H1 (cell line): ENCODE measurements around the gene TMEM79. TPM values are rescaled to one million over a fixed set of nuclear protein-coding genes. Genes with fewer than 3 reads are reported as not detected.

Experiments
- BCL11A ChIP-seq, 2 experiments: IDR thresholded peaks; one replicate each; pipeline ENCODE4 v1.6.1; 2011; ENCODE audit warnings: low read depth in 2 of 2, low read length in 2 of 2, mild to moderate bottlenecking in 2 of 2
- BRCA1 ChIP-seq: IDR thresholded peaks from 2 replicates; pipeline ENCODE4 v1.6.1; 2012; ENCODE audit warnings: low read depth, low read length, improper control_type of control experiment
- CHD1 ChIP-seq: IDR thresholded peaks from 2 replicates; pipeline ENCODE4 v1.6.1; 2012; ENCODE audit warnings: low read depth, low read length, improper control_type of control experiment
- EP300 ChIP-seq, 2 experiments: IDR thresholded peaks; 1 replicate in 1 of 2; 2 replicates in 1 of 2; pipeline ENCODE4 v1.6.1; 2011 to 2012; ENCODE audit warnings: low read depth in 2 of 2, low read length in 2 of 2, mild to moderate bottlenecking in 2 of 2, borderline replicate concordance in 1 of 2, inconsistent platforms in 1 of 2, moderate library complexity in 1 of 2
- FOSL1 ChIP-seq: IDR thresholded peaks from 2 replicates; pipeline ENCODE4 v1.6.1; 2011; ENCODE audit warnings: mild to moderate bottlenecking, low read depth, low read length, moderate library complexity; ENCODE audit not compliant: insufficient read depth
- GABPA ChIP-seq: IDR thresholded peaks from 2 replicates; pipeline ENCODE4 v1.6.1; 2011; ENCODE audit warnings: mild to moderate bottlenecking, low read length, moderate library complexity, borderline replicate concordance; ENCODE audit not compliant: insufficient read depth
- GTF2F1 ChIP-seq: IDR thresholded peaks from 2 replicates; pipeline ENCODE4 v1.6.1; 2012; ENCODE audit warnings: low read depth, low read length, improper control_type of control experiment, borderline replicate concordance
- HDAC2 ChIP-seq, 2 experiments: fragments of 300-600 bp in 1 of 2; sonication (generic) in 1 of 2; IDR thresholded peaks; 2 replicates each; pipeline ENCODE4 v1.6.1; 2011 to 2012; ENCODE audit warnings: low read depth in 2 of 2, low read length in 2 of 2, mild to moderate bottlenecking in 2 of 2, moderate library complexity in 2 of 2, borderline replicate concordance in 1 of 2, inconsistent platforms in 1 of 2
- KDM4A ChIP-seq: IDR thresholded peaks from one replicate; pipeline ENCODE4 v1.7.1; 2012; ENCODE audit warnings: low read depth, mild to moderate bottlenecking, moderate library complexity, low read length, inconsistent platforms; ENCODE audit not compliant: severe bottlenecking
- KDM5A ChIP-seq: fragments of 200-600 bp; IDR thresholded peaks from 2 replicates; pipeline ENCODE4 v1.7.1; 2012; ENCODE audit warnings: mild to moderate bottlenecking, low read length, inconsistent platforms, mixed read lengths
- POU5F1 ChIP-seq: IDR thresholded peaks from 2 replicates; pipeline ENCODE4 v1.6.1; 2011; ENCODE audit warnings: low read depth, mild to moderate bottlenecking, low read length, moderate library complexity
- RFX5 ChIP-seq: IDR thresholded peaks from 2 replicates; pipeline ENCODE4 v1.6.1; 2011; ENCODE audit warnings: low read depth, low read length, improper control_type of control experiment, borderline replicate concordance
- RXRA ChIP-seq: IDR thresholded peaks from 2 replicates; pipeline ENCODE4 v1.6.1; 2011; ENCODE audit warnings: low read depth, mild to moderate bottlenecking, low read length, moderate library complexity; ENCODE audit not compliant: insufficient read depth
- SIN3A ChIP-seq, 2 experiments: IDR thresholded peaks in 1 of 2; conservative IDR thresholded peaks in 1 of 2; 2 replicates each; pipeline ENCODE4 v1.6.1; 2011 to 2012; ENCODE audit warnings: low read length in 2 of 2, improper control_type of control experiment in 1 of 2, low read depth in 1 of 2, mild to moderate bottlenecking in 1 of 2
- SIX5 ChIP-seq: IDR thresholded peaks from 2 replicates; pipeline ENCODE4 v1.6.1; 2011; ENCODE audit warnings: mild to moderate bottlenecking, low read depth, low read length
- SP2 ChIP-seq: IDR thresholded peaks from 2 replicates; pipeline ENCODE4 v1.6.1; 2012; ENCODE audit warnings: mild to moderate bottlenecking, low read length, inconsistent platforms
- SP4 ChIP-seq: IDR thresholded peaks from 2 replicates; pipeline ENCODE4 v1.6.1; 2012; ENCODE audit warnings: low read length, inconsistent platforms
- SRF ChIP-seq: IDR thresholded peaks from 2 replicates; pipeline ENCODE4 v1.6.1; 2011; ENCODE audit warnings: mild to moderate bottlenecking, low read depth, low read length, moderate library complexity
- SUZ12 ChIP-seq: fragments of 200-600 bp; sonication (generic); IDR thresholded peaks from 2 replicates; pipeline ENCODE4 v1.6.1; 2012; ENCODE audit warnings: mild to moderate bottlenecking, inconsistent platforms, low read length, moderate library complexity, mixed read lengths
- TCF12 ChIP-seq: IDR thresholded peaks from 2 replicates; pipeline ENCODE4 v1.6.1; 2011; ENCODE audit warnings: low read depth, mild to moderate bottlenecking, low read length
- YY1 ChIP-seq: IDR thresholded peaks from 2 replicates; pipeline ENCODE4 v1.6.1; 2011; ENCODE audit warnings: low read depth, mild to moderate bottlenecking, low read length
- polyA plus RNA-seq, 7 experiments: library from polyadenylated mRNA; depleted of rRNA in 3 of 7; stranded (reverse) in 5 of 7; unstranded in 2 of 7; fragments of >200 nt in 5 of 7; fragments of 200-250 nt in 2 of 7; gene quantifications; 1 replicate in 5 of 7; 2 replicates in 1 of 7; 4 replicates in 1 of 7; pipeline versions ENCODE4 v1.2.1 to v1.2.3, GENCODE V29; 2011 to 2013; ENCODE audit warnings: missing spikeins in 2 of 7, mixed read lengths in 2 of 7
- total RNA-seq: library from RNA; stranded (reverse); fragmentation: NEBNext Ultra II Directional; extraction: Animal tissue kit (Norgen Biotek cat#: 25700); gene quantifications from 2 replicates; pipeline ENCODE4 v1.2.1, GENCODE V29; 2021
- TF ChIP-seq, protein P1 (sequence below): IDR thresholded peaks from 2 replicates; pipeline ENCODE4 v1.6.1; 2012; ENCODE audit warnings: low read length, inconsistent platforms

TMEM79 gene
- total and polyA plus RNA-seq, 2 of the 8 experiments (the other 6 are each of a cell fraction or from before 2014, with no cell fraction given): 2.1 to 2.3 TPM

DNA sequence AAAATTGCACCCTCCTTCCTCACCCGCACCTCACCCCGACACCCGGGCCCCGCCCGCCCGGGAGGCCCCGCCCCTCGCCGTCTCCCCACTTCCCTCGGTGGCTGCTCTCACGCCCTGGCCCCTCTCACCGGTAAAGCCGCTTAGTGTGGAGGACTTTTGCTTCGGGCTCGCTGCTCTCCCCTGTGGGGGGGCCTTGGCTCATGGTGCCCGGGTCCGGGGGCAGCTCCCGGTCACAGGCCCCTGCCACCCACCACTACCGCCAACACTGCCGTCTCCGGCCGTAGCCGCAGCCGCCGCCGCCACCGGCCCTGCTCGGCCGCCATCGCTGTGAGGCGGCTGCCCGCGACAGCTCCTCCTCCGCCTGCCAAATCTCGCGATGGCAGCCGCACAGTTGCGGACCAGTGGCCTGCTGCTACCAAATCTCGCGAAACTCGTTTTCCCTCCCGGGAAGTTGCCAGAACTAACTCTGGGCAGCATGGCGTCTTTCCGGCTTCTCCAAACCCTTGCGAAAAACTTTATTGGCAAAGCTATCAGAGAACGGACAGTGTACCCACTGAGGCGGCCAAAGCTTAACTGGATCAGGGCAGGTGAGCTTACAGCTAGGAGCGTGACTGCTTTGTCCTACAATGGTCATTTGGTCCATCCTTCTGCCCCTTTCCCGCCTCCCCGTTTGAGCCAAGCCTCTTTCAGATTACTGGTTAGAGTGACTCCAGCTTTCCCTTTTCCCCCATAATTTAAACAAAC lies 1.5 kb upstream of the TMEM79 start, which contains the start of gene SMG5 (continued):
- TF ChIP-seq, protein P1, sequence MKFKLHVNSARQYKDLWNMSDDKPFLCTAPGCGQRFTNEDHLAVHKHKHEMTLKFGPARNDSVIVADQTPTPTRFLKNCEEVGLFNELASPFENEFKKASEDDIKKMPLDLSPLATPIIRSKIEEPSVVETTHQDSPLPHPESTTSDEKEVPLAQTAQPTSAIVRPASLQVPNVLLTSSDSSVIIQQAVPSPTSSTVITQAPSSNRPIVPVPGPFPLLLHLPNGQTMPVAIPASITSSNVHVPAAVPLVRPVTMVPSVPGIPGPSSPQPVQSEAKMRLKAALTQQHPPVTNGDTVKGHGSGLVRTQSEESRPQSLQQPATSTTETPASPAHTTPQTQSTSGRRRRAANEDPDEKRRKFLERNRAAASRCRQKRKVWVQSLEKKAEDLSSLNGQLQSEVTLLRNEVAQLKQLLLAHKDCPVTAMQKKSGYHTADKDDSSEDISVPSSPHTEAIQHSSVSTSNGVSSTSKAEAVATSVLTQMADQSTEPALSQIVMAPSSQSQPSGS: peak; percentile 90
- TF ChIP-seq SIX5 (peak; percentile 77), RXRA (no peak), BCL11A (IDR thresholded peaks at IDR 0.05; ENCODE audit: low read depth in 2 of 2, low read length in 2 of 2) (no peak), SP4 (peak; percentile 86; the same call in 1 of the 2 replicates), BRCA1 (peak; percentile 99), KDM5A (peak; percentile 76), YY1 (peak; percentile 99), SRF (no peak), CHD1 (no peak), RFX5 (no peak), GABPA (peak; percentile 62; the same call in 1 of the 2 replicates), POU5F1 (no peak), FOSL1 (no peak), HDAC2 (IDR thresholded peaks at IDR 0.05; ENCODE audit: borderline replicate concordance in 1 of 2, low read depth in 2 of 2, low read length in 2 of 2) (peak; percentile 64 to 73; a peak in 1 of 4 replicates), SP2 (no peak), SUZ12 (no peak), EP300 (IDR thresholded peaks at IDR 0.05; ENCODE audit: borderline replicate concordance in 1 of 2, low read depth in 2 of 2, low read length in 2 of 2) (peak in 1 of 2 experiments; percentile 77; a peak in 1 of 3 replicates), TCF12 (peak; percentile 92), SIN3A (conservative IDR thresholded peaks at IDR 0.05 in 1 of 2, IDR thresholded peaks at IDR 0.05 in 1 of 2; ENCODE audit: low read depth in 1 of 2, low read length in 2 of 2) (peak; percentile 86 to 97), KDM4A (peak; percentile 98), GTF2F1 (peak; percentile 80; the same call in 1 of the 2 replicates)
